AG04449 (cell line): ENCODE results near the gene CALN1.

ENCODE experiments used
- CTCF ChIA-PET: fragments of 350-600 bp; formaldehyde crosslinking; extraction: SDS; loops from one replicate; lab custom pipeline; 2021; ENCODE audit warnings: antibody characterized with exemption; lab: Yijun Ruan, JAX
- POLR2A ChIA-PET: fragments of 400-600, 350-600 bp; formaldehyde crosslinking; extraction: SDS; loops from one replicate; lab custom pipeline; 2020; ENCODE audit warnings: antibody characterized with exemption, inconsistent platforms; lab: Yijun Ruan, JAX
- DNase-seq: peaks from one replicate; pipeline ENCODE4 v3.0.0-alpha.2; 2010; ENCODE audit warnings: low read depth, low spot score
- H3K4me3 ChIP-seq: 2 replicates; pipeline ENCODE4 v1.5.1; 2011; ENCODE audit warnings: low read depth, mild to moderate bottlenecking, control low read depth, low read length
- TF ChIP-seq, protein P1 (sequence below): IDR thresholded peaks from one replicate; pipeline ENCODE4 v1.5.1; 2011; ENCODE audit warnings: mild to moderate bottlenecking, moderate library complexity, low read length, control low read depth, inconsistent platforms; ENCODE audit not compliant: insufficient read depth; ENCODE audit errors: missing control alignments

The CALN1 gene

DNA sequence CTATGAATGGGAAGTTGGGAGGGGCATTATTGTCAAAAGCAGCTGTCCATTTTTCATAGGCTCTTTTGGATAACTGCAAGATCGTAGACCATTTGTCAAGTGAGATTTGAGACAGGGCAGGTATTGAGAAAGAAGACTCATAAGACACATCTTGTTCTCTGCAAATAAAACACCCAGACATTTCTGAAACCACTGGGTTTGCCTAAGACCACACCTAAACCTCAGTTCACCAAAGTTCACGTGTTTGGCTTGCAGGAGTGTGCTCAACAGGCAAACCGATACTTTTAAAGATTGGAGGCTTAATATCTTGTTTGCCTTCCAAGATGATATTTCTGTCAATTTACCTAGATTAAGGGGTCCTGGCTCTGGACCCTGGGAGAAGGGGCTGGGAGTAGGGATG lies 628.4 kb downstream of the CALN1 start:
- DNase-seq: no peak
- POLR2A ChIA-PET: no interaction called here
- TF ChIP-seq, protein P1, sequence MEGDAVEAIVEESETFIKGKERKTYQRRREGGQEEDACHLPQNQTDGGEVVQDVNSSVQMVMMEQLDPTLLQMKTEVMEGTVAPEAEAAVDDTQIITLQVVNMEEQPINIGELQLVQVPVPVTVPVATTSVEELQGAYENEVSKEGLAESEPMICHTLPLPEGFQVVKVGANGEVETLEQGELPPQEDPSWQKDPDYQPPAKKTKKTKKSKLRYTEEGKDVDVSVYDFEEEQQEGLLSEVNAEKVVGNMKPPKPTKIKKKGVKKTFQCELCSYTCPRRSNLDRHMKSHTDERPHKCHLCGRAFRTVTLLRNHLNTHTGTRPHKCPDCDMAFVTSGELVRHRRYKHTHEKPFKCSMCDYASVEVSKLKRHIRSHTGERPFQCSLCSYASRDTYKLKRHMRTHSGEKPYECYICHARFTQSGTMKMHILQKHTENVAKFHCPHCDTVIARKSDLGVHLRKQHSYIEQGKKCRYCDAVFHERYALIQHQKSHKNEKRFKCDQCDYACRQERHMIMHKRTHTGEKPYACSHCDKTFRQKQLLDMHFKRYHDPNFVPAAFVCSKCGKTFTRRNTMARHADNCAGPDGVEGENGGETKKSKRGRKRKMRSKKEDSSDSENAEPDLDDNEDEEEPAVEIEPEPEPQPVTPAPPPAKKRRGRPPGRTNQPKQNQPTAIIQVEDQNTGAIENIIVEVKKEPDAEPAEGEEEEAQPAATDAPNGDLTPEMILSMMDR: no peak
- CTCF ChIA-PET: no interaction called here
- H3K4me3 ChIP-seq: no peak overlapping the region

DNA sequence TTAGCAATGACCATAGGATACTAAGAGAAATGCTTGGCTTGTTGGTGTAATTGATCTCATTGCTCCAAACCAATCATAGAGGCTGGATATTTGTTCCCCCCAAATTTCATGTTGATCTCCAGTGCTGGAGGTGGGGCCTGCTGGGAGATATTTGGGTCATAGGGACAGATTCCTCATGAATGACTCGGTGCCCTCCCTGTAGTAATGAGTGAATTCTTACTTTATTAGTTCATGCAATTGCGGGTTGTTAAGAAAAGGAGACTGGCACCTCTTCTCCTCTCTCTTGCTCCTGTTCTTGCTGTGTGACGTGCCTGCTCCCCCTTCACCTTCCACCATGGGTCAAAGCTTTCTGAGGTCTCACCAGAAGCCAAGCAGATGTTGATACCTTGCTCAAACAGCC lies 630.1 kb downstream of the CALN1 start:
- DNase-seq: no peak
- TF ChIP-seq, protein P1: no peak
- POLR2A ChIA-PET: no interaction called here
- CTCF ChIA-PET: interaction anchor here (1.1 kb wide), 1 partner anchor 30 kb away, joined by 4 read pairs; no protein-coding TSS in a partner anchor
- no peak overlapping the region for H3K4me3 ChIP-seq

DNA sequence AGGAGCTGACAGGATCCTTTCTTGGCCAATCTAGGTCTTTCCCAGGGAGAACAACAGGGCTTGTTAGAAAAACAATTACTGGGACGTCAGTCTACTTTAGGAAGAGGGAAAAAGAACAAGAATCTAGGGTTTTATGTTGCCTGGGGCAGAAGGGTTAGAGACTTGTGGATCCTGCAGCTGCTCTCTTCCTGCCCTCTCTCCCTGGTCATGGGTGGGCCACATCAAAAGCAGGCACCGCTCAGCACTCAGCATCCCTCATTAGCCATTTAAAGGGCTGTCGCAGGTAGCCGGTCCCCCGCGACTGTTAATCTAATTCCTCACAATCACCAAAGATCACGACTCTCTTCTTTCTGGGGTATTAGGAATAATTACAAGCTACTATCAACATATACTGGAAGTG lies 631.9 kb downstream of the CALN1 start:
- TF ChIP-seq, protein P1: no peak
- POLR2A ChIA-PET: no interaction called here
- no peak overlapping the region for H3K4me3 ChIP-seq
- no peak for DNase-seq
- CTCF ChIA-PET: no interaction called here

DNA sequence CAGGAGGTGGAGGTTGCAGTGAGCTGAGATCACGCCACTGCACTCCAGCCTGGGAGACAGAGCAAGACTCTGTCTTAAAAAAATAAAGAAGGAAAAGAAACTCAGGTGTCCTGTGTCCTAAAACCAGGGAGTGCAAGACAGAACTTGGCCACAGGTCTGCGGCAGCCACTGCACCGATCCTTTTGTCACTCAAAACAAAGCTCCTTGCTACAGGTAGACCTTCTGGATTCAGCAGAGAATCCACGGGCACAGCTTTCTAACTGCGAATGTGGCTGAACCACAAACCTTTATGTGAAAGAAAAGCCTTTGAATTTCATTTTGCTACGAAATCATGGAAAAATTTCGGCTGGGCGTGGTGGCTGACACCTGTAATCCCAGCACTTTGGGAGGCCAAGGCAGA lies 634.9 kb downstream of the CALN1 start:
- TF ChIP-seq, protein P1: no peak
- CTCF ChIA-PET: no interaction called here
- no peak for DNase-seq
- POLR2A ChIA-PET: no interaction called here
- H3K4me3 ChIP-seq: no peak overlapping the region

DNA sequence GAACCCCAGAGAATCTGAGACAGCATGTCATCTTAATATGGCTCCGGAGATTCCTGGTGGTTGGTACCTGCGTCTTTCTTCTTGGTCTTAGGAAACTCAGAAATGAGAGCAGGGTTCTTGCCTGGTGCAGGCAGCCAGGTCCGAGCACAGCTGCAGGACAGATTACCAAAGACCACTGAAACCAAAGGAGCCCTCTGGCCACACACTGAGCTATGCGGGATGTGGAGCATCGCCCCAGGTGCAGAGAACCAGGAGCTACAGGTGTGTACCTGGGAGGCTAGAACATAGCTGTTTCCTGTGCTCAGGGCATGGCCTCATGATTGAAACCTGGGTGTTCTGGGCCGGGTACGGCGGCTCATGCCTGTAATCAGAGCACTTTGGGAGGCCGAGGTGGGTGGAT lies 635.4 kb downstream of the CALN1 start:
- no peak overlapping the region for H3K4me3 ChIP-seq
- DNase-seq: no peak
- TF ChIP-seq, protein P1: no peak
- ChIA-PET CTCF (no interaction called here), POLR2A (no interaction called here)

DNA sequence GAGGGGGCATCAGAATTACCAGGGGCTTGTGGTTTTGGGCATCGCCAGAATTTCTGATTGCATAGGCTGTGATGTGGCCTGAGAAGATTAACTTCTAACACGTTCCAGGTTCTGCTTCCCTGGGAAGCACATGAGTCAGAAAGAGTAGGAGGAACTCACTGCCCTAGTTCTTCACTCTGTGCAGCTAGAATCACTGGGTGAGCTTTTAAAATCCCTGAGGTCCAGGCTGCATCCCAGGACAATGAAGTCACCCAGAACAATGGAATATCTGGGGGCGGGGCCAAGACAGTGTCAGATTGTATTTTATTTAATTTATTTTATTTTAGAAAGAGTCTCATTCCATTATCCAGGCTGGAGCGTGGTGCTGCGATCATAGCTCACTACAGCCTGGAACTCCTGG lies 636.5 kb downstream of the CALN1 start:
- DNase-seq: peak; percentile 16
- ChIA-PET POLR2A (no interaction called here), CTCF (no interaction called here)
- TF ChIP-seq, protein P1: no peak
- H3K4me3 ChIP-seq: no peak overlapping the region
